ENCODE data around the gene SPHK1.

The SPHK1 gene

GRCh38 chr17:76384987-76385891 lies 830 bp downstream of the SPHK1 start:
- no peak for DNase-seq (ENCODE audit: low read depth)
- TF ChIP-seq CTCF (IDR thresholded peaks at IDR 0.05; ENCODE audit: control insufficient read depth, extremely low read depth, insufficient read depth) = no peak
- peak overlapping the region; percentile 56 for H3K4me3 ChIP-seq (ENCODE audit: low read depth, low read length)

GRCh38 chr17:76385892-76386786 lies 1.7 kb downstream of the SPHK1 start:
- no peak for DNase-seq (ENCODE audit: low read depth)
- peak; percentile 73 for TF ChIP-seq CTCF (IDR thresholded peaks at IDR 0.05; ENCODE audit: control insufficient read depth, extremely low read depth, insufficient read depth)
- H3K4me3 ChIP-seq (ENCODE audit: low read depth, low read length) = peak overlapping the region; percentile 56

DNA sequence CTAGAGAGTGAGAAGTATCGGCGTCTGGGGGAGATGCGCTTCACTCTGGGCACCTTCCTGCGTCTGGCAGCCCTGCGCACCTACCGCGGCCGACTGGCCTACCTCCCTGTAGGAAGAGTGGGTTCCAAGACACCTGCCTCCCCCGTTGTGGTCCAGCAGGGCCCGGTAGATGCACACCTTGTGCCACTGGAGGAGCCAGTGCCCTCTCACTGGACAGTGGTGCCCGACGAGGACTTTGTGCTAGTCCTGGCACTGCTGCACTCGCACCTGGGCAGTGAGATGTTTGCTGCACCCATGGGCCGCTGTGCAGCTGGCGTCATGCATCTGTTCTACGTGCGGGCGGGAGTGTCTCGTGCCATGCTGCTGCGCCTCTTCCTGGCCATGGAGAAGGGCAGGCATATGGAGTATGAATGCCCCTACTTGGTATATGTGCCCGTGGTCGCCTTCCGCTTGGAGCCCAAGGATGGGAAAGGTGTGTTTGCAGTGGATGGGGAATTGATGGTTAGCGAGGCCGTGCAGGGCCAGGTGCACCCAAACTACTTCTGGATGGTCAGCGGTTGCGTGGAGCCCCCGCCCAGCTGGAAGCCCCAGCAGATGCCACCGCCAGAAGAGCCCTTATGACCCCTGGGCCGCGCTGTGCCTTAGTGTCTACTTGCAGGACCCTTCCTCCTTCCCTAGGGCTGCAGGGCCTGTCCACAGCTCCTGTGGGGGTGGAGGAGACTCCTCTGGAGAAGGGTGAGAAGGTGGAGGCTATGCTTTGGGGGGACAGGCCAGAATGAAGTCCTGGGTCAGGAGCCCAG lies 2.8 kb downstream of the SPHK1 start:
- no peak overlapping the region for H3K4me3 ChIP-seq (ENCODE audit: low read depth, low read length)
- no peak for TF ChIP-seq CTCF (IDR thresholded peaks at IDR 0.05; ENCODE audit: control insufficient read depth, extremely low read depth, insufficient read depth)
- DNase-seq (ENCODE audit: low read depth) = no peak

DNA sequence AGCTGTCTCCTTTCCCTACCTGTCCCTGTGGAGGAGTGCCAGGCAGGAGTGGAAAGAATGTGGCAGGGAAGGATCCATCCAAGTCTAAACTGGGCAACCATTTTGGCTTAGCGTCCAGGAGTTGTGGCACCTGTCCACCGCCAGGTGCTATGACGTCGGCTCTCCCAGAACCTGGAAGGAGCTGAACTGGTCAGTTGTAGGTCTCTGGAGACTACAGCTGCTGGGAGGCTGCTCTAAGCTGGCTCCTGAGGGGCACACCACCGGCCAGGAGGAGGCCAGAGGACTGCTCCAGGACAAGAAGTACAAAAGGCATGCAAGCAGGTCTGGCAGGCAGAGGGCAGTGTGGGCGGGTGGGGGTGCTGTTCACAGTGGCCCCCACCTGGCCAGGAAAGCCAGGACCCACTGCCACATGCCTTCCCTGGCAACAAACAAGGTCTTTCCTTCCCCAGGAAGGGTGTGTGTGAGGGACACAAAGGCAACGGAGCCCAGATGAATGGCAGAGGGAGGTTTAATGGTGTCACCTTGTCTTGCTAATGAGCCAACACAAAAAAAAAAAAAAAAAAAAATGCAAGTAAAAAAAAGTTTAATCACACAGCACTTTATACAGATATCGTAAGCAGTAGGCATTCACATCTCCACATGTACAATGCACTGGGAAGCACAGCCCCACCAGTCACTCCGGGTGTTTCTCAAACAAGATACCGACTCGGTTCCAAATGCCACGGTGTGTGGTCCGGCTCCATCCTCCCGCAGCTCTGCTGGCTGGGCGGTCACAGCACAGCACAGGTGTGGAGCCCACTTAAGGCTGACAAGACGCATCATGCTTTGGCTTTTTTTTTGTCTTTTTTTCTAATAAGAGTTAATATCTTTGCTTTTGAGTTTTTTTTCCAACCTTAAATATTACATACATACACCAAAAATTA lies 4.8 kb downstream of the SPHK1 start:
- H3K4me3 ChIP-seq (ENCODE audit: low read depth, low read length) = no peak overlapping the region
- TF ChIP-seq CTCF (IDR thresholded peaks at IDR 0.05; ENCODE audit: control insufficient read depth, extremely low read depth, insufficient read depth) = no peak
- DNase-seq (ENCODE audit: low read depth) = no peak

- TF ChIP-seq CTCF (IDR thresholded peaks at IDR 0.05; ENCODE audit: control insufficient read depth, extremely low read depth, insufficient read depth) = no peak
- no peak overlapping the region for H3K4me3 ChIP-seq (ENCODE audit: low read depth, low read length)
- no peak for DNase-seq (ENCODE audit: low read depth)
These were observed 5.6 kb downstream of the SPHK1 start for GRCh38 chr17:76390003-76390421.

All from LNCaP clone FGC (cell line).